Gastroesophageal sphincter (tissue), 3 donors: ENCODE data around the gene PHKA1.

Experiments
- POLR2AphosphoS5 ChIP-seq: sonication (generic); formaldehyde crosslinking; IDR thresholded peaks from one replicate; pipeline ENCODE4 v1.6.1; 2017; ENCODE audit warnings: antibody characterized with exemption
- TF ChIP-seq, protein P1 (sequence below), 4 experiments: fragments of 200-600 bp in 2 of 4; fragments of 450-650 bp in 2 of 4; sonication (generic) in 1 of 4; IDR thresholded peaks; one replicate each; pipeline ENCODE4 v1.5.1; 2017 to 2019; ENCODE audit warnings: antibody characterized with exemption in 4 of 4, mild to moderate bottlenecking in 2 of 4, moderate library complexity in 2 of 4

DNA sequence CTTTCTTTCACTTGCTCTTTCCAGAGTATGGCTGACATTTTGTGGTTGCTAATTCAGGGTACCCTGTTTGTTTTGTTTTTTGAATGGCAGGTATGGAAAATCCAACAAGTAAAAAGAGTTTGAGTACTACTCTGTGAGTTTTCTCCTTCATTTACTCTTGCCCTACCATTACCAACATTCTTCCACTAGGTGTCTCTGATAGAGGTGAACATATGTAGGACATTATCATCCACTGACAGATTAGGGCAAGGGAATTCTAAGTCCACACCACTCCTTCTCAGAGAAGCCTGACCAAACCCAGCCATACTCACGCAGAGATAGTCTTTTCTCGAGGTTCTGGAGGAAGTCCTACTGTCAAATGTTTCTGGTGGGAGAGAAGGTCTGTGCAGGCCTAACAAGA is 104.8 kb downstream of the PHKA1 start:
- TF ChIP-seq, protein P1, sequence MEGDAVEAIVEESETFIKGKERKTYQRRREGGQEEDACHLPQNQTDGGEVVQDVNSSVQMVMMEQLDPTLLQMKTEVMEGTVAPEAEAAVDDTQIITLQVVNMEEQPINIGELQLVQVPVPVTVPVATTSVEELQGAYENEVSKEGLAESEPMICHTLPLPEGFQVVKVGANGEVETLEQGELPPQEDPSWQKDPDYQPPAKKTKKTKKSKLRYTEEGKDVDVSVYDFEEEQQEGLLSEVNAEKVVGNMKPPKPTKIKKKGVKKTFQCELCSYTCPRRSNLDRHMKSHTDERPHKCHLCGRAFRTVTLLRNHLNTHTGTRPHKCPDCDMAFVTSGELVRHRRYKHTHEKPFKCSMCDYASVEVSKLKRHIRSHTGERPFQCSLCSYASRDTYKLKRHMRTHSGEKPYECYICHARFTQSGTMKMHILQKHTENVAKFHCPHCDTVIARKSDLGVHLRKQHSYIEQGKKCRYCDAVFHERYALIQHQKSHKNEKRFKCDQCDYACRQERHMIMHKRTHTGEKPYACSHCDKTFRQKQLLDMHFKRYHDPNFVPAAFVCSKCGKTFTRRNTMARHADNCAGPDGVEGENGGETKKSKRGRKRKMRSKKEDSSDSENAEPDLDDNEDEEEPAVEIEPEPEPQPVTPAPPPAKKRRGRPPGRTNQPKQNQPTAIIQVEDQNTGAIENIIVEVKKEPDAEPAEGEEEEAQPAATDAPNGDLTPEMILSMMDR (IDR thresholded peaks at IDR 0.05): no peak
- no peak for TF ChIP-seq POLR2AphosphoS5
